Activated CD4-positive, alpha-beta T cell treated with anti-CD3 and anti-CD28 coated beads, Interleukin-10, Interleukin-2, amounts not matched to agents 100 ng/mL and 50 ng/mL, durations not matched to agents 16 hours and 8 hours (primary cell): ENCODE results near the gene CRLF2.
"Not testable (repeated sequence)": the region's sequence is repeated elsewhere in the genome, so short reads cannot be mapped to it uniquely, and the experiment has no call there.

Experiments
- DNase-seq: peaks from one replicate; pipeline ENCODE4 v3.0.0-alpha.2; 2020

Gene CRLF2

DNA sequence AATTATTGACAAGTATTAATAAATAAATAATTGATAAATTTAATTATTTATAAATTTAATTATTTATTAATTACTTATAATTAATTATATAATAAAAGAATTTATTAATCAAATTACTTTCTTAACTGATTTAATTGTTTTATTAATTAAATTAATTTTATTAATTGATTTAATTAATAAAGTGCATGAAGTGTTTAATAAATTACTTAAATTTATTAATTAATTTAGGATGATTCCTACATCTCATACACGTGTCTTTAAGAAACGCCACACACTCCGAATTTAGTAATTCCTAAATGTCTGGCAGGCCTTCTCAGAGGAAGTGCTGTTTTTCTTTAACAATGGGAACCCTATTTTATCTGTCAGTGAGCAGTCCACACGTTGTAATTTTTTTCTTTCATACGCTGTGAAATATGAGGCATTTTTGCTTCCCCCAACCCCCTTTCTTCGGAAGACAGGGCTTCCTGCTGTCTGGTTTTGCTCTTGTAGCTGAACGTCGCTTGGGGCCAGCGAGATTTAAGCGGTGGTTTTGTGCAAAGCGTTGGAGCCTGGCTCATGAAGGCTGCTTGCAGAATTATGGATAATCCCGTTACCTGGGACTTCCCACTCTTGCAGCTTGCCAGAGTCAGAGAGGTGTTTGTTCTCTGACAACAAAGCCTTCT is 46.8 kb downstream of the CRLF2 start:
- DNase-seq: peak; percentile 20

DNA sequence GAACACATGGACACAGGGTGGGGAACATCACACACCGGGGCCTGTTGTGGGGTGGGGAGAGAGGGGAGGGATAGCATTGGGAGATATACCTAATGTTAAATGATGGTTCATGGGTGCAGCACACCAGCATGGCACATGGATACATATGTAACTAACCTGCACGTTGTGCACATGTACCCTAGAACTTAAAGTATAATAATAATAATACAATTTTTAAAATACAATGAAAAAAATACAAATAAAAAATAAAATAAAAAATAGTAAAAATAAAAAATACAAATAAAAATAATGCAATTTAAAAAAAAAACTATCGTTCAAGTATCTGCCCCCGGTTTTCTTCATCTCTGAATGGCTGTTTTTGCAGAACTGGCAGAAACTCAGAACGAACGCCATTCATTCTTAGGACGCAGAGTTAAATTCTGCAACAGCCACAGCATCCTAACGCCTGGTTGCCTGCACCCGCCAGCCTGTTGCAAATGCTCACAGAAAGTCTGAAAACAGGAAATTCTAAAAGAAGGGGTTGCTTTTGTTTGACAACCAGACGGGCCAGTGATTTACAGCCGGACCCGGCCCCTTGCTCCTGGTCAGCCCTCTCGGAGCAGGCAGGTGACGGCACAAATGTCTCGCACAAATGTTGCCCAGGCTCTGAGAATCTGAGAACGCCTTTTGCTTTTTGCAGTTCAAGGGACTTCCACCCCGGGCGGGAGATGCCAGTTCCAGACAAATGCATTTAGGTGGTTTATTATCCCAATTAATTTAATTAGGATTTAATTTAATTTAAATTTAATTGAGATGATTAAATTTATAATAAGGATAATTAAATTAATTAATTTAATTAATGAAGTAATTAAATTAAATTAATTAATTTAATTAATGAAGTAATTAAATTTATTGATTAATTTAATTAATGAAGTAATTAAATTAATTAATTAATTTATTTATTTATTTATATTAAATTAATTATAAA is 47.8 kb downstream of the CRLF2 start:
- no peak for DNase-seq

DNA sequence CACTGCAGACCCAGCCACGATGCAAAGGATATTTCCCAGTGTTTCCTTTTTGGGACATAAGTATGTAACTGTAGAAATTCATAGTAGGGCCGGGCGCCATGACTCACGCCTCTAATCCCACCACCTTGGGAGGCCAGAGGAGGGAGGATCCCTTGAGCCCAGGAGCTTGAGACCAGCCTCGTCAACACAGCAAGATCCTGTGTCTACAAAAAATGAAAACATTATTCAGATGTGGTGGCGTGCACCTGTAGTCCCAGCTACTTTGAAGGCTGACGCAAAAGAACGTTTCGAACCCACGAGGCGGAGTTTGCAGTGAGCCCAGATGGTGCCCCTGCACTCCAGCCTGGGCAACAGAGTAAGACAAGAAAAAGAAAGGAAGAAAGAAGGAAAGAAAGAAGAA is 49.2 kb downstream of the CRLF2 start:
- DNase-seq: no peak

DNA sequence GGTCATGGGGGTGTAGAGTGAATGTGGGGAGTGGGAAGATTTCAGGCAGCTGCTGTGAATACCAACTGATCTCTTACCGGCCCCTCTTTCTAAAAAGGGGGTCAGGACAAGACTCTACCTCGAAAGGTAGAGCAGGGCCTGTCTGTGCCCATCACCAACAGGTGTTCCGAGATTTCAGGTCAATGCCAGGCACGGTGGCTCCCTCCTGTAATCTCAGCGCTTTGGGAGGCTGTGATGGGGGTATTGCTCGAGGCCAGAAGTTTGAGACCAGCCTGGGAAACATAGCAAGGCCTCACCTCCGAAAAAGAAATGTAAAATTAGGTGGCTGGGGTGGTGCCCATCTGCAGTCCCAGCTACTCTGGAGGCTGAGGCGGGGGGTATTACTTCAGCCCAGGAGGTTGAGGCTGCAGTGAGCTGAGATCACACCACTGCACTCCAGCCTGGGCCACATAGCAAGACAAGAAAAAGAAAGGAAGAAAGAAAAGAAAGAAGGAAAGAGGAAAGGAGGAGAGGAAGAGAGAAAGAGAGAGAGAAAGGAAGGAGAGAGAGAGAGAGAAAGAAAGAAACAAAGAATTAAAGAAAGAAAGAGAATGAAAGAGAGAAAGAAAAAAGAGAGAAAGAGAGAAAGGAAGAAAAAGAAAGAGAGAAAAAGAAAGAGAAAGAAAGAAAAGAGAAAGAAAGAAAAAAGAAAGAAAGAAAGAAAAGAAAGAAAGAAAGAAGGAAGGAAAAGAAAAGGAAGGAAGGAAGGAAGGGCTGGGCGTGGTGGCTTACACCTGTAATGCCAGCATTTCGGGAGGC is 50.1 kb downstream of the CRLF2 start:
- DNase-seq: no peak

DNA sequence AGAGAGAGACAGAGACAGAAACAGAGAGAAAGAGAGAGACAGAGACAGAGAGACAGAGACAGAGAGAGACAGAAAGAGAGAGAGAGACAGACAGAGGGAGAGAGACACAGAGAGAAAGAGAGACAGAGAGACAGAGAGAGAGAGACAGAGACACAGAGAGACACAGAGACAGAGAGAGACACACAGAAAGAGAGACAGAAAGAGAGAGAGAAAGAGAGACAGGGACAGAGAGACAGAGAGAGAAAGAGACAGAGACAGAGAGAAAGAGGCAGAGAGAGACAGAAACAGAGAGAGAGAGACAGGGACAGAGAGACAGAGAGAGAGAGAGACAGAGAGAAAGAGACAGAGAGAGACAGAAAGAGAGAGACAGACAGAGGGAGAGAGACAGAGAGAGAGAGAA is 52.9 kb downstream of the CRLF2 start:
- DNase-seq: no peak

DNA sequence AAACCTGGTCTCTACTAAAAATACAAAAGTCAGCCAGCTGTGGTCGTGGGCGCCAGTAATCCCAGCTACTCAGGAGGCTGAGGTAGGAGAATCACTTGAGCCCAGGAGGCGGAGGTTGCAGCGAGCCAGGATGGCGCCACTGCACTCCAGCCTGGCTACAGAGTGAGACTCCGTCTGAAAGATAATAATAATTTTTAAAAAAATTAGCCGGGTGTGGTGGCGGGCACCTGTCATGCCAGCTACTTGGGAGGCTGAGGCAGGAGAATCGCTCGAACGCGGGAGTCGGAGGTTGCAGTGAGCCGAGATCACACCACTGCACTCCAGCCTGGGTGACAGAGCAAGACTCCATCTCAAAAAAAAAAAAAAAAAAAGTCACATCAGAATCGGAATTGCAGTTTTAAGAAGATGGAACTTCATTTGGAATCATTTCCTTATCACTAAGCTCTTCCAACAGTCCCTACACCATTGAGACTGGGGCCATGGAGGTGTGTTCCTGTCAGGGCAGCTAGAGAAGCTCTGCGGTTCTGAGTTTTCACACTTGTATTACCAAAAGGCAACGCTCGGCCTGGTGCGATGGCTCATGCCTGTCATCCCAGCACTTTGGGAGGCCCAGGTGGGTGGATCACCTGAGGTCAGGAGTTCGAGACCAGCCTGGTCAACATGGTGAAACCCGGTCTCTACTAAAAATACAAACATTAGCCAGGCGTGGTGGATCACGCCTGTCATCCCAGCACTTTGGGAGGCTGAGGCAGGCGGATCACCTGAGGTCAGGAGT is 55.6 kb downstream of the CRLF2 start:
- DNase-seq: not testable (repeated sequence)

DNA sequence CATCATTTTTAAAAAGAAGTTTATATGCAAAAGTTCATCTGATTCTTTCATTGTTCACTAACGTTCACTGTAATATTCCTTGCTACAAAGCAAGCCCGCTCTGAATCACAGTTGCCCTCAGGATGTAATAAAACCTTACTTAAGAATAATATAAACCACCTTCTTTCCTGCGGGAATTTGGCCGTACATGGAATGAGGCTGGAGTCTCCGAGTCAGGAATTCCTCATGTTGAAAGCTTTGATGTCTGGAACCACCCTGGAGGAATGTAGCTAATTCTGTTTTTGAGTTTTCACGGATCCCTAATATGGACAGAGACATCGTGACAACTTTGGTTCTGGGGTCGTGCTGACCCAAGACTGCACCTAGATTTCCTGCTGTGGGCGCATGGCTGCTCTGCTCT is 58.5 kb downstream of the CRLF2 start:
- DNase-seq: no peak

DNA sequence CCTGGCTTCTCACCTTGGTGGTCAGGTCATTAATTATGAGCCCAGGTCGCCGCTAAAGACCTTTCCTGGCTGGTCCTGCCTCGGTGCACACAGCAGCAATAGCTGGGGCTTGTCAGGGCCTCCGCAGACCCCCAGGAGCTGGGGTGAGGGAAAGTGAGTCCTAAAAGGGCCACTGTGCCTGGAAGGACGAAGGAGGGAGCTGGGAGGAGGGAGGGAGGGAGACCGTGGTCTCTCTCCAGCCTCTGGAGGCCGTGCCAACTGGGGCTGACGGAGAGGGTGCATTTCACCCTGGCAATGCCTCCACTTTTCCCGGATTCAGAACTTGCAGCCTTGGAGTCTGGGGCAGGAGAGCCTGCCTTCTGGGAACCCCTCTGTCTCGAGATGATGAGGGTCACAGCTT is 60.4 kb downstream of the CRLF2 start:
- DNase-seq: no peak

DNA sequence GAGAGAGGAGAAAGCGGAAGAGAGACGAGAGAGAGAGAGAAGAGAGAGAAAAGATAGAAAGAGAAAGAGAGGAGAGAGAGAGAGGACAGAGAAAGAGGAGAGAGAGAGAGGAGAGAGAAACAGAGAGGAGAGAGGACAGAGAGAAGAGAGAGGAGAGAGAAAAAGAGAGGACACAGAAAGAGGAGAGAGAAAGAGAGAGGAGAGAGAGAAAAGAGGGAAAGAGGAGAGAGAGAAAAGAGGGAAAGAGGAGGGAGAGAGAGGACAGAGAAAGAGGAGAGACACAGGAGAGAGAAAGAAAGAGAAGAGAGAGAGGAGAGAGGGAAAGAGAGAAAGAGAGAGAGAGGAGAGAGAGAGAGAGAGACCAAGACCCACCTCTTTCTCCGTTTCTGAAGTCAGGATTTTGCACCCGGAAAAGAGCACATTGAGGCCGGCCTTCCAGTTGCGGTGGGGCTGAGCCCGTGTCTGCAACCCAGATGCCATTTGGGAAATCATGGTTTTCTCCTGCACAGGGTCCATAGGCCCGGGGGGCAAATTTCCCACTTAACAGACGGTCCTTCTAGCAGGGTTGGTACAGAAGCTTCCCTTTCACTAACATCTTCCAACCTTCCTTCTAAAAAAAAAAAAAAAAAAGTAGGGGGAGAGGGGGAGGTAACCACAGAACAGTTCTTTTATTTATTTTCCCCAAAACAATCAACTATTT is 60.9 kb downstream of the CRLF2 start:
- DNase-seq: no peak

DNA sequence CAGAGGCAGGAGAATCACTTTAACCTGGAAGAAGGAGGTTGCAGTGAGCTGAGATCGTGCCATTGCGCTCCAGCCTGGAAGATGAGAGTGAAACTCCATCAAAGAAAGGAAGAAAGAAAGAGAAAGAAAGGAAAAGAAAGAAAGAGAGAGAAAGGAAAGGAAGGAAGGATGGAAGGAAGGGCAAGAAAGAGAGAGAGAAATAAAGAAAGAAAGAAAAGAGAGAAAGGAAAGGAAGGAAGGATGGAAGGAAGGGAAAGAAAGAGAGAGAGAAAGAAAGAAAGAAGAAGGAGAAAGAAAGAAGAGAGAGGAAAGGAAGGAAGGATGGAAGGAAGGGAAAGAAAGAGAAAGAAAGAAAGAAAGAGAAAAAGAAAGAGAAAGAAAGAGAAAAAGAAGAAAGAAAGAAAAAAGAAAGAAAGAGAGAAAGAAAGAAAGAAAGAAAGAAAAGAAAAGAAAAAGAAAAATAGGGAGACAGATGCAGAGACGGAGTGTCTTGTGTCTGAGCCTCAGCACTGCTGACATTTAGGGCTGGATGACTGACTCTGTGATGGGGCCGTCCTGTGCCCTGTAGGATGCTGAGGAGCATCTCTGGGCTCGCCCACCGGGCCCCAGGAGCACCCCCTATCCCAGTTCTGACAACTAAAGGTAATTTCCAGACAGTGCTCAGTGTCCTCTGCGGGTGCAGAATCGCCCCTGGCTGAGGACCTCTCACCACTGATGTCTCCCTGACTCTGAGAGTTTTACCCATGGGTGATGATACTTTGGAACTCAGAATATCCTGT is 61.7 kb downstream of the CRLF2 start:
- DNase-seq: no peak

DNA sequence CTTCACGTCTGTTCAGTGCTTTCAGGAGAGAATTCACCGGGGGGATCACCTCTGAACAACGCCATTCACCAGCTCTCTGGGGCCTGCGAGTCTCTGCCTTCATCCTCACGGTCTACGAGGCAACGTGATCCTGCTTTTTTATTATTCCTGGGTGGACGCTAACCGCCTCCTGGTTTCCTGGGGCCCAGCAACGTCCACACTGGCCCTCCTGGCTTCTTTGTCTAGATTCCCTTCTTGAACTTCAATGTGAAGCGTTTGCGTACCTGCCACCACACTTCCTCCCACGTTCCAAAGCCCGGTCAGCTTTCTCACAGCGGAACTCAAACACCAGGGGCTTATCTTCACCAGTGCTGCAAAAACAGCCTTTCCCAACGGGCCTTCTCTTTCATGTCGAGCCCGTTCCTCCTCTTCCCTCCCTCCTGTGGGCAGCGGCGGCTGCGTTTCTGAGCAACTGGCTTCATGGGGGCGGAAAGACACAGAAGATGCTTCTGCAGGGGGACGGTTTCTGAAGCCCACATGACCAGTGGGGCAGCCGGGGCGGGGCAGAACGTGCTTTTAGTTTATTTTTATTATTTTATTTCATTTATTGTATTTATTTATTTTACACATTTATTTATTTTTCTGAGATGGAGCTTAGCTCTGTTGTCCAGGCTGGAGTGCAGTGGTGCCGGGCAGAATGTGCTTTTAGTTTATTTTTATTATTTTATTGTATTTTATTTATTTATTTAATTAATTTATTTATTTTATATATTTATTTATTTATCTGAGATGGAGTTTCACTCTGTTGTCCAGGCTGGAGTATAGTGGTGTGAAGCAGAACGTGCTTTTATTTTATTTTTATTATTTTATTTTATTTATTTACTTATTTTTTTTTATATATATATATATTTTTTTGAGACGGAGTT is 64.6 kb downstream of the CRLF2 start:
- no peak for DNase-seq

DNA sequence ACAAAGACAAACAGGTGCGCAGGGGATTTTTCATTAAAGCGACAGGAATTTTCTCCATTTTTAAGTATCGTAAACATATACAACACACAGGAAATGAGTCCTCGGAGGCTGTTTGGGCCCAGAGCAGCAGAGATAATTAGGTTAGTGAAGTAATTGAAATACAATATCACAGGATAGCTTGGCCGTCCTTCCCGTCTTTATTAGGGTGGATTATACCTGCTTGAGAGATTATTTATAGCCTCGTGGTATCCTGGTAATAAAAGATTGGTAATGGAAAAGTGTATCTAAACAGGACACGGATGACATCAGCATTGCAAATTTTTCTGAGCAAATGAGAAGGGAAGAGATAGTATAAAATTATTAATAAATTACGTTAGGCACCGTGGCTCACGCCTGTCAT is 68.2 kb downstream of the CRLF2 start:
- DNase-seq: no peak
